ENCODE data around the gene PDK1.

GRCh38 chr2:172609488-172609887 lies 53.6 kb downstream of the PDK1 start:
- TF ChIP-seq POLR2AphosphoS5 (IDR thresholded peaks at IDR 0.05; ENCODE audit: low read depth, low read length) (no peak), POLR2A (IDR thresholded peaks at IDR 0.05; ENCODE audit: low read depth, low read length) (no peak)
